Esophagus muscularis mucosa (tissue), 4 donors: Measurements from ENCODE around the gene EFNA4. TPM values are rescaled to one million over a fixed set of nuclear protein-coding genes. Genes with fewer than 3 reads are reported as not detected.

Experiments used
- DNase-seq: peaks from one replicate; pipeline ENCODE4 v3.0.0-alpha.2; 2017; ENCODE audit errors: extremely low spot score
- H3K27ac ChIP-seq, 4 donors: fragments of 200-600 bp; sonication (generic); replicated peaks in 1 of 4; 1 replicate in 3 of 4; 2 replicates in 1 of 4; pipeline ENCODE4 v1.5.1; 2016 to 2019; ENCODE audit warnings: mild to moderate bottlenecking in 1 of 4
- H3K27me3 ChIP-seq, 4 donors: fragments of 200-600 bp; sonication (generic); one replicate each; pipeline versions ENCODE4 v1.5.1 to v1.6.0; 2016 to 2019
- H3K36me3 ChIP-seq, 4 donors: fragments of 200-600 bp; sonication (generic); one replicate each; pipeline ENCODE4 v1.5.1; 2016 to 2019
- H3K4me1 ChIP-seq, 4 donors: fragments of 200-600 bp; sonication (generic); one replicate each; pipeline ENCODE4 v1.5.1; 2016 to 2019
- H3K4me3 ChIP-seq, 4 donors: fragments of 200-600 bp; sonication (generic); 1 replicate in 2 of 4; 2 replicates in 2 of 4; pipeline ENCODE4 v1.5.1; 2016 to 2019; ENCODE audit warnings: mild to moderate bottlenecking in 4 of 4, moderate library complexity in 1 of 4
- H3K9me3 ChIP-seq, 4 donors: fragments of 200-600 bp; sonication (generic); 1 replicate in 3 of 4; 2 replicates in 1 of 4; pipeline ENCODE4 v1.5.1; 2016 to 2019
- EP300 ChIP-seq: sonication (generic); formaldehyde crosslinking; IDR thresholded peaks from one replicate; pipeline ENCODE4 v1.6.1; 2017; ENCODE audit warnings: antibody characterized with exemption
- POLR2A ChIP-seq: fragments of 450-650 bp; IDR thresholded peaks from one replicate; pipeline ENCODE4 v1.6.1; 2017; ENCODE audit warnings: antibody characterized with exemption, moderate library complexity, mild to moderate bottlenecking, low read depth
- POLR2AphosphoS5 ChIP-seq, 2 donors: sonication (generic); formaldehyde crosslinking; IDR thresholded peaks; one replicate each; pipeline ENCODE4 v1.6.1; 2017; ENCODE audit warnings: antibody characterized with exemption in 2 of 2
- WGBS: methylation state at CpG from one replicate; pipeline ENCODE4 v1.1.5; 2018; 5-methylcytosine and 5-hydroxymethylcytosine counted together
- intact Hi-C: fragments of 100-400 bp; cut with DNase I; formaldehyde crosslinking; loops from one replicate; pipeline ENCODE4 v1.15.1; 2023
- total RNA-seq, 4 donors: library from RNA; depleted of rRNA; stranded (reverse); fragments of >200 nt; gene quantifications; one replicate each; pipeline versions ENCODE4 v1.1.0 to v1.2.1, GENCODE V29; 2016
- TF ChIP-seq, protein P1 (sequence below), 3 experiments: fragments of 200-600 bp in 2 of 3; fragments of 450-650 bp in 1 of 3; sonication (generic) in 2 of 3; IDR thresholded peaks; one replicate each; pipeline ENCODE4 v1.5.1; 2017 to 2019; ENCODE audit warnings: antibody characterized with exemption in 3 of 3, mild to moderate bottlenecking in 2 of 3, moderate library complexity in 1 of 3

Gene EFNA4
- total RNA-seq, 4 donors from 2014 or later = 0.83 to 4.5 (median 3.2) TPM

DNA sequence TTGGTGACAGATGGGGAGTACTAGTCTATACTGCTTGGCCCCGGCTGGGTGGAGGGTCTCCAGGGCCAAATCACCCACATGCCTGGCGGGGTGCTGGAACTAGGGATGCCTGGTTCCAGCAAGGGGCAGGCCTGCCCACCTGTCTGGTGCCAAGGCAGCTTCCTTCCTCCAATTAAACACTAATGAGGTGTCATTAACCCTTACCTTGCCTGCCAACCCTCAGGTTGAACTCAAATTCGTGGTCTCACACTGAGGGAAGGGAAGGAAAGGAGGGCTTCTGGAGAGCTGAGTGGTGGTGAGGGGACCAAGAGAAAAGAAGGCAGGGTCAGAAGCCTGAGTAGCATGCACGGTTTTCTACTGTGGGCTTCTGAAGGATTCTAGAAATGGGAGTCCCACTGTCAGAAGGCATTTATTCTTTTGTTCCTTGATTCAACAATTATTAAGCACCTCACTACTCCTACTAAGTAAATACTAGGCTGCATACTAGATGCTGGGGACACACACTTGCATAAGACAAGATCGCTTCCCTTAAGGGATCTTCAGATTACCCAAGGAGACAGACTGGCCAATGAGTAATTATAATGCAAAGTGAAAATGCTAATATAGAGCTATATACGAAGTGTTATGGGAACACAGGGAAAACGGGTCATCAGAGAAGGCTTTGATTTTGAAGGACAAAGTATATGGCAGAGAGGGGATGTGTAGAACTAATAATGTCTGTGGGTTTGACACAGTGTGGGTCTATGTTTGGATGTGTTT, 9.2 kb downstream of the EFNA4 start:
- H3K4me3 ChIP-seq = no peak overlapping the region
- no peaks in the 10 kb centered on the region for H3K27me3 ChIP-seq
- intact Hi-C loops = no loop called here
- TF ChIP-seq POLR2A = no peak
- TF ChIP-seq POLR2AphosphoS5 (IDR thresholded peaks at IDR 0.05) = no peak
- TF ChIP-seq EP300 = no peak
- TF ChIP-seq, protein P1, sequence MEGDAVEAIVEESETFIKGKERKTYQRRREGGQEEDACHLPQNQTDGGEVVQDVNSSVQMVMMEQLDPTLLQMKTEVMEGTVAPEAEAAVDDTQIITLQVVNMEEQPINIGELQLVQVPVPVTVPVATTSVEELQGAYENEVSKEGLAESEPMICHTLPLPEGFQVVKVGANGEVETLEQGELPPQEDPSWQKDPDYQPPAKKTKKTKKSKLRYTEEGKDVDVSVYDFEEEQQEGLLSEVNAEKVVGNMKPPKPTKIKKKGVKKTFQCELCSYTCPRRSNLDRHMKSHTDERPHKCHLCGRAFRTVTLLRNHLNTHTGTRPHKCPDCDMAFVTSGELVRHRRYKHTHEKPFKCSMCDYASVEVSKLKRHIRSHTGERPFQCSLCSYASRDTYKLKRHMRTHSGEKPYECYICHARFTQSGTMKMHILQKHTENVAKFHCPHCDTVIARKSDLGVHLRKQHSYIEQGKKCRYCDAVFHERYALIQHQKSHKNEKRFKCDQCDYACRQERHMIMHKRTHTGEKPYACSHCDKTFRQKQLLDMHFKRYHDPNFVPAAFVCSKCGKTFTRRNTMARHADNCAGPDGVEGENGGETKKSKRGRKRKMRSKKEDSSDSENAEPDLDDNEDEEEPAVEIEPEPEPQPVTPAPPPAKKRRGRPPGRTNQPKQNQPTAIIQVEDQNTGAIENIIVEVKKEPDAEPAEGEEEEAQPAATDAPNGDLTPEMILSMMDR (IDR thresholded peaks at IDR 0.05) = no peak
- DNase-seq = no peak
- no peaks in the 10 kb centered on the region for H3K9me3 ChIP-seq
- peaks cover 18 to 25% (median 21%) of the 10 kb centered on the region in 4 donors for H3K4me1 ChIP-seq
- 68% methylated on average over 7 of the region's 7 CpGs for WGBS
- no peak overlapping the region for H3K27ac ChIP-seq
- H3K36me3 ChIP-seq = peaks cover 0 to 4% (median 0%) of the 10 kb centered on the region in 4 donors

DNA sequence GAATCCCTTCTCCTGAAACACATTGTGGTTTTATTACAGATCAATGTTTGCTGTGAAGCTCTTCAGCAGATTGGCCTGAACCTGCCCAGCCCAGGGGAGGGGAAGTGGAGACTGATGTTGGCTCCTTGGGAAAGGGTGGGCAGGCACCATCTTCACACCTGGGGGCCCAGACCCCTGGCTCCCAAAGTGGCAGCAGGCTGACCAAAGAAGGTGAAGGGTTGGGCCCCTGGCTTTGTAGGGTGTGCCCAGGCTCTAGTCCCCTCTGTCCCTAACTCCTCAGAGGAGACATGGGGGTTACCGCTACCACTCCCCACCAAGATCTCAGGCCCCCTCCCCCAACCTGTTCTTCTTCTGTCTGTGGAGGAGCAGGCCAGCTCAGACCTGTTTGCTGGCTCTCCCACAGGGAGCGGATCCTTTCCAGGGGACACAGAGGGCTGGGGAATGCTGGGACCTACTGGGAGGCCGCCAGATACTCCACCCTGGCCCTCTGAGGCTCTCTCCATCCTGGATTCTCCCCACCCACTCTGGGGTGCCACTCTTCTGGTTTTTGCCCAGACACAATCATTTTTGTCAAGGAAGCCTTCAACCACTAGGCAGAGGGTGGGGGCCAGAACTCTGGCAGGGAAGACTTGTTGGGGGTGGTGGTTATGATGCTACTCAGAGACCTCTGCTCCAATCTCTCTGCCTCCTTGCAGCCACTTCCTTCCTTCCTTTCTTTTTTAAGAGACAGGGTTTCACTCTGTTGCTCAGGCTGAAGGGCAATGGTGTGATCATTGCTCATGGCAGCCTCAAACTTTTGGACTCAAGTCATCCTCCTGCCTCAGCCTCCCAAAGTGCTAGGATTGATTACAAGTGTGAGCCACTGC, 10.1 kb downstream of the EFNA4 start:
- Histone ChIP-seq H3K36me3 (peaks cover 0 to 4% (median 0%) of the 10 kb centered on the region in 4 donors), H3K9me3 (no peaks in the 10 kb centered on the region), H3K27ac (no peak overlapping the region), H3K27me3 (no peaks in the 10 kb centered on the region), H3K4me1 (peaks cover 18 to 30% (median 26%) of the 10 kb centered on the region in 4 donors), H3K4me3 (no peak overlapping the region)
- no peak for TF ChIP-seq POLR2A
- no peak for TF ChIP-seq POLR2AphosphoS5 (IDR thresholded peaks at IDR 0.05)
- no peak for TF ChIP-seq EP300
- TF ChIP-seq, protein P1 (IDR thresholded peaks at IDR 0.05) = no peak
- no peak for DNase-seq
- intact Hi-C loops = no loop called here
- WGBS = 91% methylated on average over 3 of the region's 3 CpGs

DNA sequence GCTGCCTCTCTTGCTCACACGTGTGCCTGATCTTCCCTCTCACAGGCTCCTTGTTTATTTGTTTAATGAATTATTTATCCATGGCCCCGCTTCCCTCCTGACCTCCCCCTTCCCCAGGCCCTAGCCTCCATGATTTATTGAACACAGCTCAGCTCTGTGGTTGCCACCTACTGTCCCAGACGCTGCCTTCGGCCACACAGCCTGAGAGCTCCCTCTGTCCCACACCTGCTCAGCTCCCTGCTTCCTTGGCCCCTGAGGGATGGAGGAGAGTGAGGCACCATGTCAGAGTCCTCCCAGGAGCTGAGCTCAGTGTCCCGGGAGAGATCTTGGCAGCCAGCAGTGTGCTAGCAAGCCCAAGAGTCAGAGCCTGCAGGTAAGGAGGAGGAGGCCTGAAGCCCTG, 12.0 kb downstream of the EFNA4 start:
- Histone ChIP-seq H3K27me3 (peaks cover 6 to 18% (median 15%) of the 10 kb centered on the region in 4 donors), H3K4me1 (peaks cover 30 to 39% (median 37%) of the 10 kb centered on the region in 4 donors), H3K9me3 (no peaks in the 10 kb centered on the region), H3K27ac (no peak overlapping the region), H3K36me3 (no peaks in the 10 kb centered on the region), H3K4me3 (no peak overlapping the region)
- intact Hi-C loops = no loop called here
- TF ChIP-seq POLR2A = no peak
- no peak for TF ChIP-seq EP300
- TF ChIP-seq, protein P1 (IDR thresholded peaks at IDR 0.05) = no peak
- no peak for TF ChIP-seq POLR2AphosphoS5 (IDR thresholded peaks at IDR 0.05)
- WGBS = 74% methylated on average over 5 of the region's 5 CpGs
- DNase-seq = no peak

DNA sequence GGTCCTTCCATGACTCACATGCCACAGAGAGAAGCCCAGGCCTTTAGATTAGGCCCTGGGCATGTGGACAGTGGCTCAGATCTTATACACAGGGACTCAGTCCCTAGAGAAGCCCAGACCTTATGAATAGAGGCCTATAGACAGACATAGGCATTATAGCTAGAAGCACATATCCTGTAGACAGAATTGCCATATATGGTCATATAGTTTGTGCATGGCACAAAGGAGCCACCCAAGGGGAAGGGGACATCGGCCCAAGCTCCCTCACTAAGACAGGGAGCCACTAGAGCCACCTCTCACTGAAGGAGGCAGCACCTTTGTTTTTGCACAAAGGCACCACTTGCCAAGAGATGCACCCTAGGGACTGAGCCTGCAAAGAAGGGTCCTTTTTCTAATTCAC, 12.8 kb downstream of the EFNA4 start:
- H3K4me3 ChIP-seq = no peak overlapping the region
- H3K9me3 ChIP-seq = no peaks in the 10 kb centered on the region
- H3K36me3 ChIP-seq = no peaks in the 10 kb centered on the region
- peaks cover 30 to 39% (median 37%) of the 10 kb centered on the region in 4 donors for H3K4me1 ChIP-seq
- no CpG with 5 or more reads among the region's 1 CpG for WGBS
- intact Hi-C loops = no loop called here
- H3K27ac ChIP-seq = no peak overlapping the region
- no peak for DNase-seq
- no peak for TF ChIP-seq POLR2A
- TF ChIP-seq, protein P1 (IDR thresholded peaks at IDR 0.05) = no peak
- TF ChIP-seq EP300 = no peak
- TF ChIP-seq POLR2AphosphoS5 (IDR thresholded peaks at IDR 0.05) = no peak
- peaks cover 12 to 26% (median 23%) of the 10 kb centered on the region in 4 donors for H3K27me3 ChIP-seq
